ENCODE data around the gene RDX. TPM values are rescaled to one million over a fixed set of nuclear protein-coding genes. Genes with fewer than 3 reads are reported as not detected.

RDX gene
- total and polyA plus RNA-seq, 2 of the 13 experiments (the other 11 are each of a cell fraction or from before 2014, with no cell fraction given), result 20.7 to 63.1 TPM

DNA sequence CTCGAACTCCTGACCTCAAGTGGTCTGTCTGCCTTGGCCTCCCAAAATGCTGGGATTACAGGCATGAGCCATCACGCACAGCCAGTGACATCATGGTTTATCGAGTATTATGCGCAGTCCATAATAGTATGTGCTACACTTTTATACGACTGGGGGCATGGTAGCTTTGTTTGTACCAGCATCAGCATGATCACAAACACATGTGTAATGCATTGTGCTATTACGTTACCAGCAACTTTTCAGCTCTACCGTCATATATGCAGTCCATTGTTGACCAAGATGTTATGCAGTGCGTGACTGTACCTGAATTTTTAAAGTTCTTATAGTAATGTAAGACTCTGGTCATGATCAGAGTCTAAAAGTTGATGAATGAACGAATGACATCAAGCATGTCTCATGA lies 135.4 kb downstream of the RDX start:
- DNase-seq (ENCODE audit: low spot score), result no peak
- no peaks in the 10 kb centered on the region for H3K4me1 ChIP-seq (ENCODE audit: insufficient read depth, low read length)
- FAIRE-seq, result no peak
- no peak overlapping the region for H3K27ac ChIP-seq (ENCODE audit: extremely low read length, insufficient read depth, low read length)
- BruUV-seq (replicated peaks), result no TSS peak
- intact Hi-C loops (cut with micrococcal nuclease; ENCODE audit: unreplicated experiment), result no loop called here
- no peak overlapping the region for H3K4me2 ChIP-seq (ENCODE audit: low read depth, low read length)
- WGBS (ENCODE audit: low lambda C conversion rate), result 97% methylated on average over 9 of the region's 9 CpGs
- H4K20me1 ChIP-seq (ENCODE audit: insufficient read depth, low read length), result no peaks in the 10 kb centered on the region
- no peak overlapping the region for H3K9ac ChIP-seq (ENCODE audit: insufficient read depth, low read depth, low read length)
- no peak overlapping the region for H3K4me3 ChIP-seq (replicated peaks in 1 of 3; ENCODE audit: insufficient read depth in 1 of 3, low read depth in 2 of 3, low read length in 3 of 3)
- no peak for ATAC-seq
- H2AFZ ChIP-seq (ENCODE audit: low read length), result no peak overlapping the region
- H3K27me3 ChIP-seq (ENCODE audit: control insufficient read depth in 1 of 2, insufficient read depth in 2 of 2, low read length in 2 of 2), result no peaks in the 10 kb centered on the region
- H3K79me2 ChIP-seq (ENCODE audit: insufficient read depth, low read length), result no peaks in the 10 kb centered on the region
- H3K36me3 ChIP-seq (replicated peaks in 1 of 2; ENCODE audit: control insufficient read depth in 1 of 2, insufficient read depth in 2 of 2, low read length in 2 of 2), result peaks cover 2 to 16% of the 10 kb centered on the region in 2 experiments; a peak in 3 of 5 replicates
- in situ Hi-C loops (cut with HindIII; ENCODE audit: extremely low pct_ligation_motif_present, low pct_unique_long_range_greater_than_20kb), result no loop called here
- POLR2A ChIA-PET, result no interaction called here
- no peaks in the 10 kb centered on the region for H3K9me3 ChIP-seq (ENCODE audit: low read length)
- CTCF ChIA-PET (ENCODE audit: low intra/inter-chr PET ratio, low total read pairs), result no interaction called here
- no peak for TF ChIP-seq KLF6 (CRISPR knock-in tag; IDR thresholded peaks at IDR 0.05)
- TF ChIP-seq ZNF546 (CRISPR knock-in tag; conservative IDR thresholded peaks at IDR 0.05), result no peak

- FAIRE-seq (no peak), DNase-seq (ENCODE audit: low spot score) (no peak), ATAC-seq (no peak)
- Histone ChIP-seq H3K4me1 (ENCODE audit: insufficient read depth, low read length) (no peaks in the 10 kb centered on the region), H3K27me3 (ENCODE audit: control insufficient read depth in 1 of 2, insufficient read depth in 2 of 2, low read length in 2 of 2) (no peaks in the 10 kb centered on the region), H3K9me3 (ENCODE audit: low read length) (no peaks in the 10 kb centered on the region), H3K4me3 (replicated peaks in 1 of 3; ENCODE audit: insufficient read depth in 1 of 3, low read depth in 2 of 3, low read length in 3 of 3) (no peak overlapping the region), H3K9ac (ENCODE audit: insufficient read depth, low read depth, low read length) (no peak overlapping the region), H2AFZ (ENCODE audit: low read length) (no peak overlapping the region), H3K27ac (ENCODE audit: extremely low read length, insufficient read depth, low read length) (no peak overlapping the region), H3K4me2 (ENCODE audit: low read depth, low read length) (no peak overlapping the region), H3K36me3 (replicated peaks in 1 of 2; ENCODE audit: control insufficient read depth in 1 of 2, insufficient read depth in 2 of 2, low read length in 2 of 2) (peaks cover 2 to 16% of the 10 kb centered on the region in 2 experiments; a peak in 3 of 5 replicates), H3K79me2 (ENCODE audit: insufficient read depth, low read length) (no peaks in the 10 kb centered on the region), H4K20me1 (ENCODE audit: insufficient read depth, low read length) (no peaks in the 10 kb centered on the region)
- no peak for TF ChIP-seq ZNF256 (CRISPR knock-in tag; conservative IDR thresholded peaks at IDR 0.05)
- no peak for TF ChIP-seq ZNF720 (CRISPR knock-in tag; IDR thresholded peaks at IDR 0.05)
- TF ChIP-seq PLRG1 (conservative IDR thresholded peaks at IDR 0.05), result no peak
- no peak for TF ChIP-seq KDM3A (CRISPR knock-in tag; IDR thresholded peaks at IDR 0.05; ENCODE audit: low read depth)
- no peak for TF ChIP-seq ZNF260 (CRISPR knock-in tag; IDR thresholded peaks at IDR 0.05; ENCODE audit: borderline replicate concordance, low read depth)
- no peak for TF ChIP-seq SNAI1 (CRISPR knock-in tag; IDR thresholded peaks at IDR 0.05; ENCODE audit: borderline replicate concordance)
- TF ChIP-seq RNF219 (CRISPR knock-in tag; IDR thresholded peaks at IDR 0.05), result no peak
- no peak for TF ChIP-seq GPN1 (CRISPR knock-in tag; IDR thresholded peaks at IDR 0.05; ENCODE audit: borderline replicate concordance)
- TF ChIP-seq KDM5A (IDR thresholded peaks at IDR 0.05; ENCODE audit: borderline replicate concordance, low read length), result no peak
- no peak for TF ChIP-seq SMARCC2 (IDR thresholded peaks at IDR 0.05)
- no peak for TF ChIP-seq TEAD3 (CRISPR knock-in tag; optimal IDR thresholded peaks at IDR 0.05; ENCODE audit: borderline replicate concordance)
- CTCF ChIA-PET (ENCODE audit: low intra/inter-chr PET ratio, low total read pairs), result no interaction called here
- WGBS (ENCODE audit: low lambda C conversion rate), result 93% methylated on average over 2 of the region's 2 CpGs
- in situ Hi-C loops (cut with HindIII; ENCODE audit: extremely low pct_ligation_motif_present, low pct_unique_long_range_greater_than_20kb) (no loop called here), intact Hi-C loops (cut with micrococcal nuclease; ENCODE audit: unreplicated experiment) (no loop called here)
- POLR2A ChIA-PET, result no interaction called here
- no TSS peak for BruUV-seq (replicated peaks)
Measured at GRCh38 chr11:110160437-110160836, 136.0 kb downstream of the RDX start.

Data from HepG2 (cell line).